GM18519 (cell line): ENCODE results near the gene PPID.
"Not testable (repeated sequence)": the region's sequence is repeated elsewhere in the genome, so short reads cannot be mapped to it uniquely, and the experiment has no call there.

Experiments
- ATAC-seq: cut with Tn5 transposase; IDR thresholded peaks from one replicate; pipeline ENCODE4 v1.9.1; 2021; ENCODE audit warnings: mild to moderate bottlenecking, moderate library complexity; ENCODE audit not compliant: unreplicated experiment, low FRiP score

The PPID gene

GRCh38 chr4:158739600-158739999 is 16.4 kb upstream of the PPID start:
- no peak for ATAC-seq

DNA sequence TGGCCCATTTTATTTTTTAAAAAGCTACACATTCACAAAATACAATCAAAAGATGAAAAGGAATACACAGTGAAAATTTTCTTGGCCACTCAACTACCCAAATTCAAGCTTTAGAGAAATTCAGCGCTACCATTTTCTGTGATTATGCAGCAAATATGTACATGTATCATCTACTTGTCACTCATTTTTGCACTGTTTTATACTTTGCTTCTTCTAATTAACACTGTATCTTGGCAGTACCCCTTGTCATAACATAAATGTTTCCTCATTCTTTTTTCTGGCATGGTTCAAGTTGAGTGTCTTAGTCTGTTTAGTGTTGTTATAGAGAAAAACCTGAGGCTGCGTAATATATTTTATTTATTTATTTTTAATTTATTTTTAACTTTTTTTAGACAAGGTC is 15.7 kb upstream of the PPID start:
- no peak for ATAC-seq

DNA sequence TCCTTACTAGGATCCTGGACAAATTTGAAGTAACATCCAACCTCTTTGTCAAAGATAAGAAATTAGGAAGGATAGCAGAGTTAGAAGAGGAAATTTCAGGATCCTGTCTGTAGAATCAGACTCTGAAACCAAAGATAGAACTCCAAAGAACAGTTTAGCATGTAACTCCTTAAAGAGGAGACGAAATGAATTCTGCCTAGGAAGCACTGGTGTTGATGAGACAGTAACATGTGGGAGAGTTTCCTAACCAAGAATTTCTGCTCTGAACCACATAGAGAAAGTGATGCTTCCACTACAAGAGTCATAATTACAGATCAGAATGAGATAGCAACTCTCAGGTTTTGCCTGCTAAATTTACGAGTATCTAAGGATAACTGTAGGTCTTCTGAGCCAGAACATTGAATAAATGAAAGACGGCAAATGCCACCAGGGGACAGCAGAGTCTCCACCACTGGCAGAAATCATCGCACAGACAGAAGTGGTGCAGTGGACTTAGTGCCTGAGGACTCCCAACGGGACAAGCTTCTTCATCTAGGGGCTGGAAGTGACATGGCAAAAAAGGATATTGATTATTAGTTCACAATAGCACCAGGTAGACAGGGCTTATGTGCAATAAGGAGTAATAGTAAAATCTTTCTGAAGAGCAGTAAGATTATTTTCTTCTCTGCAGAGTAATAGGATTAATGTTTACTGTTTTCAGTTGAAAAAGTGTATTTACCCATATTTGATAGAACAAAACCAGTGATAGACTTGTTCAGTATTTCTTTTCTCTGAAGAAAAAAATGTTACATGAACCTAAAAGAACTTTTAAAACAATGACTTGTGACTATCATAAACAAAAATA is 6.7 kb upstream of the PPID start:
- ATAC-seq = peak; percentile 78

- no peak for ATAC-seq
Observed at GRCh38 chr4:158728236-158728635, 5.0 kb upstream of the PPID start.

- ATAC-seq = no peak
Observed at GRCh38 chr4:158726633-158727032, 3.4 kb upstream of the PPID start.

- ATAC-seq = no peak
Observed at GRCh38 chr4:158724637-158725036, 1.4 kb upstream of the PPID start.

DNA sequence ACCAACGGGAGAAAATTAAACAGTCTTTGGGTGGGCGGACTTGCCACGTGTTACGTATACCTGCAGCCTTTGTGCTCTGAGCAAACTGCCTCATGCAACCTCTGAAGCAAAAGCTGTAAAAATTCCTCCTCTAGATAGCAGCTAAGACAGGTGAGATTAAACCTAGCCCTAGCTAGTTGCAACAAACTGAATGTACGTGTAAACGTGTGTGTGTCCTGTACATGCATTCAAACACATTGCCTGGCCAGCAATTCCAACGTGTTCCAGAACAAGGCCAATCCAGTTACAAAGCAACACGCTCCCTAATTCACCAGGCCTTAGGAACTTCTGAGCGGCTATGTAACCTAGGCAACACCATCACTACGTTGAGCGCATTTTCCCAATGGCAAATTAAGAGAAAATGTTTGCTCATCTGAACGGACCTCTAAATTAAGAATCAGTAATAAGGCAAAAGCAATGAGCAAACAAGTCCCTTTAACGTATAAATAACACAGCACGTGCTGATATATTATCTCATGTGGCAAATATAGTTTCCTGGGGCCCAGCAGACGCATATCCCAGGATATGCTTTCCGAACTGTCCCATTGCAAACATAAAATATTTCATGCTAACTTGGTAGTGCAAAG is 792 bp downstream of the PPID start:
- ATAC-seq = peak; percentile 14

- ATAC-seq = no peak
Observed at GRCh38 chr4:158721680-158722079, 1.5 kb downstream of the PPID start.

GRCh38 chr4:158715802-158716201 is 7.4 kb downstream of the PPID start:
- ATAC-seq = no peak

DNA sequence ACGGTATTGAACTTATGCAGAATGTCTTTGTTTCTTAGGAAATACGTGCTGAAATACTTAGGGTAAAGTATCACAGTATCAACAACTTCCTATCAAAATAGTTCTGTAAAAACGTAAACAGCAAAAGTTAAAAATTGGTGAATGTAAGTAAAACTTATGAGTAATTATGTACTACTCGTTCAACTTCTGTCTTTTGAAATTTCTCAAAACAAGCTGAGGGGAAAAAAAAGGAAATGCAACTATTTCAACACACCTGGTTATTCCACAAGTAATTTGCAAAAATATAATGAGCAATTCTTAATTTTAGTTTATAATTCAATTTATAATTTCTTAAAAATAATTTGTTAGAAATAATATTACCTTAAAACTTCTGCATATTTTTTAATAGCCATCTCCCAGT is 8.3 kb downstream of the PPID start:
- no peak for ATAC-seq

- ATAC-seq = not testable (repeated sequence)
Observed at GRCh38 chr4:158712622-158713021, 10.6 kb downstream of the PPID start.

DNA sequence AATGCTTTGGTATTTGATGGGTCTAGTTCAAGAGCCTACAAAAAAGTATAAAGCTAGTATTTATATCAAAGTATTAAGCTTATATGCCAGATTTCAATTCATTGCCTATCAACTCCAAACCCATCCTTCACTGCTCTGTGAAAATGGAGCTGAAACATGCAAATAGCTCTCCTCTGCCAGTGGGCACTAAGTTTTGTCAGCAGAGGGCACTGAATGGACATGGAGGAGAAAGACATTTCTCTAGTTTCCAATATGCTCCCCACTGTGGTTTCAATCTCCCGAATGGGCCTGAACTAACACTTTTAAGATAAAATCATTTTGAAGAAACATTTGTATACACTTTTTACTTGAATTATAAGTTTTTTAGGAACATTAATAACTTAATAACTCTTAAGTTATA is 12.4 kb downstream of the PPID start:
- no peak for ATAC-seq

DNA sequence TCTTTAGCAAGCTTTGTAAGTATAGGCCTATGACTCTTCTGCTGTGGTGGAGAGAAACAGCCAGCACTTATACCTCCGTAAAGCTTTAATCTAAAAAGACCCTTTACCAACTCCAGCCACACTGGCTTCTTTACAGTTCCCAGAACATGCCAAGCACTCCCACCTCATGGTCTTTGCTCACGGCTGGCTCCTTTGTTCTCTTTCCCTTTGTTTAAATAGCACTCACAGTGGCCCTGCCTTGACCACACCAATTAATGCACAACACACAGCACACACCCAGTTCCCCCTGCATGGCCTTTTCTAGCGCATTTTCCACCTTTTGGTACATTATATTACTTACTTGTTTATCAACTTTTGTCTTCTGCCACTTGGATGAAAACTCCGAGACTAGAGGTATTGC is 18.9 kb downstream of the PPID start:
- ATAC-seq = no peak

- no peak for ATAC-seq
Observed at GRCh38 chr4:158688813-158689212, 34.4 kb downstream of the PPID start.

DNA sequence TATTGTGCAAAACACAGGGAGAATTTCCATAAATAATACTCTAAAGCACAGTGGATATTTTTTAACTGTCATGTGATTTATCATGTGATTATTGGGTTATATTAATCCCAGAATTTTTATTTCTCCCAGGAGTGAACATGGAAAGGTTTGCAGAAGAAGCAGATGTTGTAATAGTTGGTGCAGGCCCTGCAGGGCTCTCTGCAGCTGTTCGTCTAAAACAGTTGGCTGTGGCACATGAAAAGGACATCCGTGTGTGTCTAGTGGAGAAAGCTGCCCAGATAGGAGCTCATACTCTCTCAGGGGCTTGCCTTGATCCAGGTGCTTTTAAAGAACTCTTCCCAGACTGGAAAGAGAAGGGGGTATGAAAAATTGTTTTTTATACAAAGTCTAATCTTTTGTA is 41.1 kb downstream of the PPID start:
- no peak for ATAC-seq

DNA sequence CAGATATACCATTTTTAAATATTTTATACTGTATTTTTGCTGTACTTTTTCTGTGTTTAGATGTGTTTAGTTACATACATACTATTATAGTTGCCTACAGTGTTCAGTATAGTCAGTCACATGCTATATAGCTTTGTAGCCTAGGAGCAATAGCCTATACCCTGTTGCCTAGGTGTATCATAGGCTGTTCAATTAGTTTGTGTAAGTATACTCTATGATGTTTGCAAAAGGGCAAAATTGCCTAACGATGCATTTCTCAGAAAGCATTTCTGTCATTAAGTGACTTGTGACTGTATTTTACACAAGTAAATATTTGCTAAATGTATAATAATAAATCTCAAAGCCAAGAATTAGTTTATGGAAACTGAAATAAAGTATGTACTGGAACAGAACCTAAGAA is 41.6 kb downstream of the PPID start:
- no peak for ATAC-seq

- ATAC-seq = no peak
Observed at GRCh38 chr4:158678767-158679166, 44.4 kb downstream of the PPID start.

DNA sequence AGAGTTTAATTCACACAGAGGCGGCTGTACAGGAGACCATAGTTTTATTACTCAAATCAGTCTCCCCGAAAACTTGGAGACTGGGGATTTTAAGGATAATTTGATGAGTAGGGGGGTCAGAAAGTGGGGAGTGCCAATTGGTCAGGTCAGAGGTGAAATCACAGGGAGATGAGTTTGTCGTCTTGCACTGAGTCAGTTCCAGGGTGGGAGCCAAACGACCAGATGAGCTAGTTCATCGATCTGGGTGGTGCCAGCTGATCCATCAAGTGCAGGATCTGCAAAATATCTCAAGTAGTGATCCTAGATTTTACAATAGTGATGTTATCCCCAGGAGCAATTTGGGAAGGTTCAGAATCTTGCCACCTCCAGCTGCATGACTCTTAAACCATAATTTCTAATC is 47.1 kb downstream of the PPID start:
- ATAC-seq = no peak

DNA sequence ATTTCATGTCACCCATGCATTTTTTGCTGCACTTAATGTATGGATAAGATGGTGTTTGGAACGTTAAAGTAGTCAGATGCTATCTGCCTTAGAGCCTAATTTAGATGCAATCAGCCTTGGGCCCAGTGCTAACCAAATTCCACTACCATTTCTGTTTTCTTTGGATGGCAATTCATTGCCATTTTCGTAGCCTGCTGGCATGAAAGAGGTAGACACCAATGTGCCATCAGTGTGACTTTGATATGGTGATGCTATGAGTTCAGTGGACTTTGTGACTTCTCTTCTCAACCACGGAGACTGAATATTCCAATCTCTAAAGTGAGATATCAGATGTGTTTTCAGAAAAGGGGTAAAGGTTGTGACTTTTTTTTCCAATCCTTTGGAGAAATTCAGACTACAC is 49.6 kb downstream of the PPID start:
- no peak for ATAC-seq

GRCh38 chr4:158671915-158672806 is 51.0 kb downstream of the PPID start, which contains the start of gene ETFDH:
TSS of gene ETFDH (plus strand) at chr4:158672296. CDS start at chr4:158672457, 161 bp downstream.
- ATAC-seq = peak; percentile 90

DNA sequence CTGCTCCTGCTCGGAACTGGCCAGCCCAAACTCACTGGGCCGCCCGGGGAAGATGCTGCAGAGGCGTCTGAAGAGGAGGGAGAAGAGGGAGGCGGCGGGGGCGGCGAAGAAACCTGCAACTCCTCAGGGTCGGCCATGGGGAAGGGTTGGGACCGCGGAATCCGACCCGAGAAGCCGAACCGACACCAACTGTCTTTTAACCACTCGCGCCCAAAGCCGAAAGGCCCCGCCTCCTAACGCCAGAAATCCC is 51.6 kb downstream of the PPID start, which contains the start of gene C4orf46:
C4orf46 (minus strand) TSS at position 223 of the 250 bp plus-strand sequence; CDS start at position 137, 86 bp downstream.
- ATAC-seq = no peak
